Ramos (cell line): ENCODE results near the gene ZFR2.
"Not testable (repeated sequence)": the region's sequence is repeated elsewhere in the genome, so short reads cannot be mapped to it uniquely, and the experiment has no call there.

ENCODE experiments used
- in situ Hi-C: fragments of 300-500 bp; cut with MboI; formaldehyde crosslinking; loops from one replicate; pipeline ENCODE4 v1.14.3; 2022; ENCODE audit warnings: low sequenced_read_pairs; ENCODE audit not compliant: unreplicated experiment

The ZFR2 gene

GRCh38 chr19:3868770-3869456 is at the start of gene ZFR2:
ZFR2 (minus strand) TSS chr19:3869038; CDS start chr19:3869017, 21 bp downstream.
- in situ Hi-C loops: no loop called here

GRCh38 chr19:3916033-3916432 is 47.2 kb upstream of the ZFR2 start:
- in situ Hi-C loops: no loop called here

GRCh38 chr19:3914199-3914598 is 45.4 kb upstream of the ZFR2 start:
- in situ Hi-C loops: no loop called here

GRCh38 chr19:3910105-3910504 is 41.3 kb upstream of the ZFR2 start:
- in situ Hi-C loops: no loop called here

- in situ Hi-C loops: no loop called here
Observed at GRCh38 chr19:3908266-3909054, 39.6 kb upstream of the ZFR2 start.

- in situ Hi-C loops: no loop called here
Observed at GRCh38 chr19:3907626-3908265, 38.9 kb upstream of the ZFR2 start.

GRCh38 chr19:3904233-3904632 is 35.4 kb upstream of the ZFR2 start:
- in situ Hi-C loops: no loop called here

GRCh38 chr19:3902317-3902973 is 33.6 kb upstream of the ZFR2 start:
- in situ Hi-C loops: no loop called here

- in situ Hi-C loops: no loop called here
Observed at GRCh38 chr19:3899531-3900294, 30.9 kb upstream of the ZFR2 start.

- in situ Hi-C loops: no loop called here
Observed at GRCh38 chr19:3898426-3898825, 29.6 kb upstream of the ZFR2 start.

GRCh38 chr19:3897936-3898335 is 29.1 kb upstream of the ZFR2 start:
- in situ Hi-C loops: no loop called here

GRCh38 chr19:3895788-3896187 is 26.9 kb upstream of the ZFR2 start:
- in situ Hi-C loops: no loop called here

GRCh38 chr19:3894959-3895358 is 26.1 kb upstream of the ZFR2 start:
- in situ Hi-C loops: not testable (repeated sequence)

- in situ Hi-C loops: no loop called here
Observed at GRCh38 chr19:3893509-3894179, 24.8 kb upstream of the ZFR2 start.

GRCh38 chr19:3890591-3890990 is 21.8 kb upstream of the ZFR2 start:
- in situ Hi-C loops: no loop called here

GRCh38 chr19:3882041-3882384 is 13.2 kb upstream of the ZFR2 start:
- in situ Hi-C loops: no loop called here

- in situ Hi-C loops: no loop called here
Observed at GRCh38 chr19:3881272-3882040, 12.6 kb upstream of the ZFR2 start.

GRCh38 chr19:3880471-3881271 is 11.8 kb upstream of the ZFR2 start, which contains the start of gene ATCAY:
ATCAY (plus strand) TSS chr19:3880685; CDS start chr19:3885768, 5,083 bp downstream.
- in situ Hi-C loops: no loop called here
